Panc1 (cell line): ENCODE data around the gene ATP8B2. TPM values are rescaled to one million over a fixed set of nuclear protein-coding genes. Genes with fewer than 3 reads are reported as not detected.

ENCODE experiments used
- ATAC-seq: fragments of 200-7000 bp; cut with Tn5 transposase; 2 replicates; pipeline ENCODE4 v1.9.1; 2020; ENCODE audit warnings: mild to moderate bottlenecking, moderate library complexity
- BruUV-seq: library from RNA; stranded (reverse); fragments of 400-500 nt; replicated peaks from 2 replicates; lab custom pipeline; 2021; lab: Mats Ljungman, UMichigan
- CTCF ChIA-PET: fragments of 300-600 bp; sonication (Branson Sonifier 250); formaldehyde crosslinking; loops from one replicate; lab custom pipeline; 2022; ENCODE audit warnings: antibody characterized with exemption; lab: Charles Lee
- POLR2A ChIA-PET: fragments of 300-600 bp; sonication (Branson Sonifier 250); formaldehyde crosslinking; loops from one replicate; lab custom pipeline; 2022; ENCODE audit warnings: antibody characterized with exemption; lab: Charles Lee
- DNase-seq: peaks from one replicate; pipeline ENCODE4 v3.0.0-alpha.2; 2010; ENCODE audit warnings: low read depth, low spot score
- H3K27ac ChIP-seq: 2 replicates; pipeline ENCODE4 v1.5.1; 2011; ENCODE audit warnings: mild to moderate bottlenecking, low read length, inconsistent platforms
- H3K27me3 ChIP-seq: fragments of 200-500 bp; sonication (Bioruptor generic); 2 replicates; pipeline ENCODE4 v1.6.0; 2014; ENCODE audit warnings: low read length, inconsistent platforms; ENCODE audit not compliant: control insufficient read depth, insufficient read depth
- H3K36me3 ChIP-seq: fragments of 200-500 bp; sonication (Bioruptor generic); 2 replicates; pipeline ENCODE4 v1.5.1; 2014; ENCODE audit warnings: inconsistent platforms, mild to moderate bottlenecking, low read length, moderate library complexity; ENCODE audit not compliant: control insufficient read depth, insufficient read depth
- H3K4me1 ChIP-seq: 2 replicates; pipeline ENCODE4 v1.5.1; 2011; ENCODE audit warnings: inconsistent platforms, mild to moderate bottlenecking, low read length, moderate library complexity; ENCODE audit not compliant: control insufficient read depth, insufficient read depth
- H3K4me3 ChIP-seq, 2 experiments: 2 replicates each; pipeline ENCODE4 v1.5.1; 2011 to 2012; ENCODE audit warnings: low read depth in 2 of 2, low read length in 2 of 2, mild to moderate bottlenecking in 2 of 2, inconsistent platforms in 1 of 2, moderate library complexity in 1 of 2
- H3K9me3 ChIP-seq: fragments of 200-500 bp; sonication (Bioruptor generic); 2 replicates; pipeline ENCODE4 v1.5.1; 2014; ENCODE audit warnings: low read depth, mild to moderate bottlenecking, inconsistent platforms, low read length, moderate library complexity; ENCODE audit not compliant: control insufficient read depth, insufficient read depth
- POLR2AphosphoS5 ChIP-seq: IDR thresholded peaks from 2 replicates; pipeline ENCODE4 v1.6.1; 2012; ENCODE audit warnings: mild to moderate bottlenecking, low read depth, low read length, moderate library complexity
- REST ChIP-seq, 2 experiments: IDR thresholded peaks; 2 replicates each; pipeline ENCODE4 v1.6.1; 2011 to 2012; ENCODE audit warnings: low read depth in 2 of 2, control low read depth in 1 of 2, low read length in 1 of 2, mild to moderate bottlenecking in 1 of 2, moderate library complexity in 1 of 2; ENCODE audit not compliant: insufficient read depth in 1 of 2
- SIN3A ChIP-seq: IDR thresholded peaks from 2 replicates; pipeline ENCODE4 v1.6.1; 2012; ENCODE audit warnings: low read depth, mild to moderate bottlenecking, low read length, moderate library complexity, borderline replicate concordance; ENCODE audit not compliant: insufficient read depth
- TCF7L2 ChIP-seq: IDR thresholded peaks from 2 replicates; pipeline ENCODE4 v1.6.1; 2011; ENCODE audit warnings: mild to moderate bottlenecking, low read depth, low read length, inconsistent platforms
- in situ Hi-C: cut with HindIII; loops from 2 replicates; pipeline ENCODE4 v1.10.0; 2016; ENCODE audit warnings: low sequenced_read_pairs, low pct_unique_long_range_greater_than_20kb
- intact Hi-C: fragments of 100-400 bp; cut with micrococcal nuclease; formaldehyde crosslinking; loops from one replicate; pipeline ENCODE4 v1.10.0; 2022; ENCODE audit not compliant: unreplicated experiment
- total RNA-seq: library from RNA; stranded (reverse); gene quantifications from one replicate; pipeline ENCODE4 v1.2.1, GENCODE V29; 2021; ENCODE audit not compliant: unreplicated experiment
- TF ChIP-seq, protein P1 (sequence below): fragments of 450-650 bp; IDR thresholded peaks from 2 replicates; pipeline ENCODE4 v1.5.1; 2017; ENCODE audit warnings: mild to moderate bottlenecking

Gene ATP8B2
- total RNA-seq, 1 experiment from 2014 or later = 14.7 TPM

DNA sequence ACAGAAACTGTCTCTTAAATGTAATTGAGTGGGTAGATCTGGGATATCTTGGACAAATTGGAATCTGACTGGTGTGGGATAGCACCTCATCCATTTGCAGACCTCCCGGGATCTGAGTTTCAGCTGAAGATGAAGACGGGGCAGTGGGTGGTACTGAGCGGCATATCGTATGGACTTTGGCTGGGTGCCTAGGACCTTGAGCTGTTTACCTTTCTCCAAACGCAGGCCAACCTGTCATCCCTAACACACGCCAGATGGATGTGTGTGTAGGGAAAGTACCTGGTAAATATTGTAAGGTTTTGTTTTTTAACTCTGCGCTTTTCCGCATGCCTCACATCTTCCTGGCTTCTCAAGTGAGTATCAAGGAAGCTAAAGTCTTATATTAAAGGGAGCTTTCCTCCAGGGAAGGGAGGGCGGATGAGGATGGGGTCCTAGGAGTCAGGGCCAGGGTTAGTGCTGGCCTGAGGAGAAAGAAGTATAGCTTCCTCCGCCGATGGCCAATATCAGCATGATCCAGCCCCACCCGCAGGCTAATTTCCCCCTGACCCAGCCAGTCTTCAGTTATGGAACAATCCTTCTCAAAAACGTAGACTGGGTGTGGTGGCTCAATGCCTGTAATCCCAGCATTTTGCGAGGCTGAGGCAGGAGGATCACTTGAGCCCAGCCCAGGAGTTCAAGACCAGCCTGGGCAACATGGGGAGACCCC is 26.2 kb downstream of the ATP8B2 start:
- TF ChIP-seq SIN3A (no peak), POLR2AphosphoS5 (no peak), REST (IDR thresholded peaks at IDR 0.05; ENCODE audit: insufficient read depth in 1 of 2, low read depth in 2 of 2, low read length in 1 of 2) (no peak), TCF7L2 (no peak)
- TF ChIP-seq, protein P1, sequence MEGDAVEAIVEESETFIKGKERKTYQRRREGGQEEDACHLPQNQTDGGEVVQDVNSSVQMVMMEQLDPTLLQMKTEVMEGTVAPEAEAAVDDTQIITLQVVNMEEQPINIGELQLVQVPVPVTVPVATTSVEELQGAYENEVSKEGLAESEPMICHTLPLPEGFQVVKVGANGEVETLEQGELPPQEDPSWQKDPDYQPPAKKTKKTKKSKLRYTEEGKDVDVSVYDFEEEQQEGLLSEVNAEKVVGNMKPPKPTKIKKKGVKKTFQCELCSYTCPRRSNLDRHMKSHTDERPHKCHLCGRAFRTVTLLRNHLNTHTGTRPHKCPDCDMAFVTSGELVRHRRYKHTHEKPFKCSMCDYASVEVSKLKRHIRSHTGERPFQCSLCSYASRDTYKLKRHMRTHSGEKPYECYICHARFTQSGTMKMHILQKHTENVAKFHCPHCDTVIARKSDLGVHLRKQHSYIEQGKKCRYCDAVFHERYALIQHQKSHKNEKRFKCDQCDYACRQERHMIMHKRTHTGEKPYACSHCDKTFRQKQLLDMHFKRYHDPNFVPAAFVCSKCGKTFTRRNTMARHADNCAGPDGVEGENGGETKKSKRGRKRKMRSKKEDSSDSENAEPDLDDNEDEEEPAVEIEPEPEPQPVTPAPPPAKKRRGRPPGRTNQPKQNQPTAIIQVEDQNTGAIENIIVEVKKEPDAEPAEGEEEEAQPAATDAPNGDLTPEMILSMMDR = no peak
- ATAC-seq (no peak), DNase-seq (no peak)
- Histone ChIP-seq H3K9me3 (no peaks in the 10 kb centered on the region), H3K36me3 (peaks cover 2% of the 10 kb centered on the region; the same call in 1 of the 2 replicates), H3K27ac (no peak overlapping the region), H3K4me3 (no peak overlapping the region), H3K27me3 (no peaks in the 10 kb centered on the region), H3K4me1 (peaks cover 15% of the 10 kb centered on the region)
- intact Hi-C loops = no loop called here
- ChIA-PET CTCF (interaction anchor here (1.4 kb wide), 1 partner anchor 16 kb away, joined by 5 read pairs; no protein-coding TSS in a partner anchor), POLR2A (no interaction called here)
- BruUV-seq = no TSS peak
- in situ Hi-C loops = no loop called here

DNA sequence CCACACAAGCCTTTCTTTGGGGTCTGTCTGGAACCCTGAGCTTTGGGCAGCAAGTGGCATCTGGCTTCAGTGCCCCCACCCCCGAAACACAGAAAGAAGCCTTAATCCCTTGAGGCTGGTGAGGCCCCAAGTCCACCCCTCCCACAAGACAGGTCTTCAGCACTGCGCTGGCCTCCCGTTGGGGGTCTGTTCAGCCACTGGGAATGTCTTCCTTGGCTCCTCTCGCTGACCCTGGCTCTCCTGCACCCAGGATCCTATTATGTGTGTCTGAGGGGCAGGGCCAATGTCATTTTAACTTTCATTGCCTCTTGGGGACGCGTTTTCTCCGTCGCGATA is 26.9 kb downstream of the ATP8B2 start:
- no TSS peak for BruUV-seq

More for the DNA sequence above, 26.9 kb downstream of the ATP8B2 start:
- ATAC-seq = peak; percentile 2; the same call in 1 of the 2 replicates
- H3K4me1 ChIP-seq = peaks cover 15% of the 10 kb centered on the region
- H3K27me3 ChIP-seq = no peaks in the 10 kb centered on the region
- H3K27ac ChIP-seq = peak overlapping the region; percentile 74
- intact Hi-C loops = no loop called here
- CTCF ChIA-PET = interaction anchor here (0.5 to 0.6 kb wide), 2 partner anchors 16 to 27 kb away, joined by 5 to 6 read pairs; partner anchors contain the start of gene ATP8B2
- no peak for DNase-seq
- POLR2A ChIA-PET = no interaction called here
- H3K9me3 ChIP-seq = no peaks in the 10 kb centered on the region
- in situ Hi-C loops = no loop called here
- H3K36me3 ChIP-seq = no peaks in the 10 kb centered on the region
- TF ChIP-seq TCF7L2 (no peak), SIN3A (no peak), REST (IDR thresholded peaks at IDR 0.05; ENCODE audit: insufficient read depth in 1 of 2, low read depth in 2 of 2, low read length in 1 of 2) (no peak), POLR2AphosphoS5 (no peak)
- TF ChIP-seq, protein P1 = no peak
- H3K4me3 ChIP-seq = peak overlapping the region; percentile 52 to 83
